ENCODE results near the gene SMURF1.

GRCh38 chr7:99011706-99012404, 132.1 kb downstream of the SMURF1 start:
- no peak for TF ChIP-seq SP1 (IDR thresholded peaks at IDR 0.05)
- TF ChIP-seq TAF1 (conservative IDR thresholded peaks at IDR 0.05), result no peak
- no peak for TF ChIP-seq CTCF (IDR thresholded peaks at IDR 0.05; ENCODE audit: low read depth, low read length, missing input control)
- no peak for TF ChIP-seq YY1 (IDR thresholded peaks at IDR 0.05)
- TF ChIP-seq ATF3 (IDR thresholded peaks at IDR 0.05), result no peak
- no peak for TF ChIP-seq REST (IDR thresholded peaks at IDR 0.05)
- TF ChIP-seq GABPA (IDR thresholded peaks at IDR 0.05 in 1 of 2, conservative IDR thresholded peaks at IDR 0.05 in 1 of 2), result no peak
- TF ChIP-seq MAX (IDR thresholded peaks at IDR 0.05), result no peak
- TF ChIP-seq ZBTB33 (IDR thresholded peaks at IDR 0.05), result no peak
- TF ChIP-seq RAD21 (IDR thresholded peaks at IDR 0.05), result no peak
- TF ChIP-seq RXRA (IDR thresholded peaks at IDR 0.05), result no peak
- TF ChIP-seq JUND (IDR thresholded peaks at IDR 0.05), result no peak
- no peak for TF ChIP-seq HNF4G (IDR thresholded peaks at IDR 0.05)
- TF ChIP-seq FOXA1 (IDR thresholded peaks at IDR 0.05), result no peak
